ENCODE results near the gene HNRNPUL2. TPM values are rescaled to one million over a fixed set of nuclear protein-coding genes. Genes with fewer than 3 reads are reported as not detected.

The HNRNPUL2 gene
- total and polyA plus RNA-seq, 4 experiments from 2014 or later = 0.30 to 83.4 (median 41.4) TPM

DNA sequence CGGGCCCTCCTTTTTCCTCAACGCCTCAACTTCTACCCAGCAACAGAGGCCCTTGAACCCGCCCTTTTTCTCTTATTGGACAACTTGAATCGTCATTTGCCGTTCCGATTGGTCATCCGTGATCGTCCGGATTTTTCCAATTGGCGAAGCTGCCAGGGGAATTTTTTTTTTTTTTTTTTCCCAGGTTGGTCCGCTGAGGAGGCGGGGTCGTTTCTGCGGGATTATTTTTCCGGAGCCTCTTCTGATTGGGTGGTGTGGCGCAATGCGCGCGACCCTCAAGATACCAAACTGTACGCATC lies 564 bp upstream of the HNRNPUL2 start:
- H3K36me3 Mint-ChIP-seq = peaks cover 27 to 53% of the 10 kb centered on the region in 2 donors
- no peaks in the 10 kb centered on the region for H3K9me3 ChIP-seq (ENCODE audit: control insufficient read depth in 1 of 2, low read length in 2 of 2)
- H3K27me3 Mint-ChIP-seq = no peaks in the 10 kb centered on the region
- H3K9me3 Mint-ChIP-seq = peaks cover 0 to 2% (median 0%) of the 10 kb centered on the region in 8 donors
- no peaks in the 10 kb centered on the region for H3K27me3 ChIP-seq (ENCODE audit: insufficient read depth, low read length)
- H3K4me1 Mint-ChIP-seq = peaks cover 28 to 79% (median 45%) of the 10 kb centered on the region in 4 donors
- H3K4me3 Mint-ChIP-seq = peak overlapping the region; percentile 84 to 97 (median 94)
- H3K27ac ChIP-seq (ENCODE audit: low read depth, low read length) = peak overlapping the region; percentile 93
- intact Hi-C loops (cut with micrococcal nuclease) = loop anchor here (1.0 to 2.0 kb wide), 9 partner anchors 19 to 153 kb away; partner anchors contain the start of genes POLR2G, STX5, TAF6L and TEX54
- H3K4me3 ChIP-seq (ENCODE audit: low read length in 2 of 2) = peak overlapping the region; percentile 95 to 99
- peaks cover 15% of the 10 kb centered on the region for H3K36me3 ChIP-seq (ENCODE audit: insufficient read depth, low read length)
- H3K27ac Mint-ChIP-seq = peak overlapping the region; percentile 98 to 99 (median 99)
- peaks cover 45% of the 10 kb centered on the region for H3K4me1 ChIP-seq (ENCODE audit: insufficient read depth, low read length)
- ChIA-PET CTCF (ENCODE audit: partially characterized antibody) (interaction anchor here (0.8 to 3.3 kb wide), 10 partner anchors 16 to 153 kb away, joined by 3 to 21 read pairs (median 4); partner anchors contain the start of genes C11orf98, CSKMT, POLR2G and SLC3A2), POLR2A (ENCODE audit: partially characterized antibody) (interaction anchor here (0.7 to 15.3 kb wide), 45 partner anchors 9 to 1644 kb away, joined by 3 to 283 read pairs (median 9); partner anchors contain the start of genes B3GAT3, BSCL2, C11orf98 and CSKMT)
- peak; percentile 95 to 97 (median 95) for DNase-seq

DNA sequence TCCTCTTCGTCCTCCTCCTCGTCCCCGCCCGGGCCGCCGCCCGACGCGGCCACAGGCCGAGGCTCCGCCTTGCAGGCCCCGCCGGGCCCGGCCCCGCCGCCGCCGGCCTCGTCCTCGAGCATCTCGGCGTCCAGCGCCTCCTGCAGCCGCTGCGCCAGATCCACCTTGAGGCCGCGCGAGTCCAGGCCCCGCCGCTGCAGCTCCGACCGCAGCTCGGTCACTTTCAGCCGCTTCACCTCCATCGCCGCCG lies 417 bp downstream of the HNRNPUL2 start:
- Mint-ChIP-seq H3K9me3 (peaks cover 0 to 2% (median 0%) of the 10 kb centered on the region in 8 donors), H3K27me3 (no peaks in the 10 kb centered on the region), H3K27ac (peak overlapping the region in 6 of 7 donors; percentile 94 to 99 (median 99)), H3K4me1 (peaks cover 31 to 87% (median 53%) of the 10 kb centered on the region in 4 donors), H3K36me3 (peaks cover 36 to 61% of the 10 kb centered on the region in 2 donors), H3K4me3 (peak overlapping the region; percentile 84 to 98 (median 95))
- Histone ChIP-seq H3K27me3 (ENCODE audit: insufficient read depth, low read length) (no peaks in the 10 kb centered on the region), H3K9me3 (ENCODE audit: control insufficient read depth in 1 of 2, low read length in 2 of 2) (no peaks in the 10 kb centered on the region), H3K4me3 (ENCODE audit: low read length in 2 of 2) (peak overlapping the region in 1 of 2 donors; percentile 95), H3K27ac (ENCODE audit: low read depth, low read length) (peak overlapping the region; percentile 93), H3K4me1 (ENCODE audit: insufficient read depth, low read length) (peaks cover 52% of the 10 kb centered on the region), H3K36me3 (ENCODE audit: insufficient read depth, low read length) (peaks cover 24% of the 10 kb centered on the region)
- CTCF ChIA-PET (ENCODE audit: partially characterized antibody) = interaction anchor here (0.8 to 3.3 kb wide), 10 partner anchors 15 to 154 kb away, joined by 3 to 21 read pairs (median 4); partner anchors contain the start of genes C11orf98, CSKMT, POLR2G and SLC3A2
- DNase-seq = no peak
- intact Hi-C loops (cut with micrococcal nuclease) = loop anchor here (1.0 kb wide), 5 partner anchors 18 to 154 kb away; partner anchors contain the start of gene POLR2G
- POLR2A ChIA-PET (ENCODE audit: partially characterized antibody) = interaction anchor here (0.6 to 15.3 kb wide), 40 partner anchors 15 to 1365 kb away, joined by 3 to 283 read pairs (median 10); partner anchors contain the start of genes B3GAT3, BSCL2, C11orf98 and CSKMT

DNA sequence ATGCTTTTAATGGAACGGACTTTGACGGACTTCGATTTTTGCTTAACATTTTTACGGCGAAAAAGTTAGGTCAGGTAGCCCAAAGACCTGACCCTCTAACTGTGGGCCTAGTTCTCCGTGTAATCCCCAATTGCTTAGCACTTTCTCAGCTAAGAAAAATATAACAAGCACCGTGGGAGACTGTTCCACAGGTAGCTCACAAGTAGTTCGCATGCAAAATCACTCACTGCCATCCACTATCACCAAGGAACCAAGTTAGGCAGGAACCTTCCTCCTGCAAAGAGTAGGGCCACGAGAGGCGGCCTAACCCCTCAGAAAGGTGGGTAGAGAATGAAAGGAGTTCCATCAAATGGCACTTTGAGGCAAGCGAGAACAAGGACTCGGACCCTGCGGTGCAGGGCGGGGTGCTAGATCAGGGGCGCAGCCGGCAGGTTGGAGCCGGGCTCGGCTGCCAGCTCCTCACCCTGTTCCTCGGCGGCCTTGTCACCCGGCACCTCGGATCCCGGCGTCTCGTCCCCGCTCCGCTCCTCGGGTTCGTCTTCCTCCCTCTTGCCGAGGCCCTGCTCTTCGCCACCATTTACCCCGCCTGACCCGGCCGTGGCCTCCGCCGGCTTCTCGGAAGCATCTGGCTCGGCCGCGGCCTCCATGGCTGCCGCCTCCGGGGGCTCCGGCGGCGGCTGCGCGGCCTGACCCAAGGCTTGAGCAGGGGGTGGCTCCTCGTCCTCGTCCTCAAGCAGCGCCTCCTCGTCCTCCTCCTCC lies 922 bp downstream of the HNRNPUL2 start:
- intact Hi-C loops (cut with micrococcal nuclease) = no loop called here
- H3K4me3 ChIP-seq (ENCODE audit: low read length in 2 of 2) = peak overlapping the region; percentile 87 to 95
- ChIA-PET POLR2A (ENCODE audit: partially characterized antibody) (interaction anchor here (0.6 to 15.3 kb wide), 37 partner anchors 15 to 1364 kb away, joined by 3 to 283 read pairs (median 11); partner anchors contain the start of genes B3GAT3, BSCL2, C11orf98 and CSKMT), CTCF (ENCODE audit: partially characterized antibody) (interaction anchor here (0.8 to 3.3 kb wide), 8 partner anchors 12 to 135 kb away, joined by 3 to 21 read pairs (median 3); partner anchors contain the start of genes POLR2G, TMEM179B and TUT1)
- Mint-ChIP-seq H3K36me3 (peaks cover 41 to 67% of the 10 kb centered on the region in 2 donors), H3K9me3 (peaks cover 0 to 2% (median 0%) of the 10 kb centered on the region in 8 donors), H3K27me3 (no peaks in the 10 kb centered on the region), H3K27ac (peak overlapping the region; percentile 90 to 98 (median 94)), H3K4me3 (peak overlapping the region; percentile 84 to 98 (median 94)), H3K4me1 (peaks cover 31 to 89% (median 56%) of the 10 kb centered on the region in 4 donors)
- peak in 1 of 5 donors; percentile 47 for DNase-seq
- H3K27ac ChIP-seq (ENCODE audit: low read depth, low read length) = peak overlapping the region; percentile 93
- peaks cover 29% of the 10 kb centered on the region for H3K36me3 ChIP-seq (ENCODE audit: insufficient read depth, low read length)
- H3K9me3 ChIP-seq (ENCODE audit: control insufficient read depth in 1 of 2, low read length in 2 of 2) = no peaks in the 10 kb centered on the region
- H3K27me3 ChIP-seq (ENCODE audit: insufficient read depth, low read length) = no peaks in the 10 kb centered on the region
- peaks cover 54% of the 10 kb centered on the region for H3K4me1 ChIP-seq (ENCODE audit: insufficient read depth, low read length)

DNA sequence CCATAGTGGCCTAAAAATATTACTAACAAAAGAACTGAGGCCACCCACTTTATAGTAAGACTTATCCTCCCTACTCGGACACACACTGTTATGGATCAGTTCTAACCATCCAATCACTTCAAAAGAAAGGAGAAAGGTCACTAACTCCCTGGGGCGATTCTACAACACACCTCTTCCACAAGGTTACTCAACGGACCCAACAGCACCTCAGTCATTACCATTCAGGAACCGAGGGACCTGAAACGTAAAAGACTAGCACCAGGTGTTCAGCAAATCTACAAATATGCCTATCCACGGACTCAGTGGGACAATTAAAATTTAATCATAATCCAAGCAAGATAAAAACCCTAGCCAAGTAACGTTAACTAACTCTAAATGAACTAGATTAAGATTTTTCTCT lies 1.6 kb downstream of the HNRNPUL2 start:
- intact Hi-C loops (cut with micrococcal nuclease) = no loop called here
- Histone ChIP-seq H3K9me3 (ENCODE audit: control insufficient read depth in 1 of 2, low read length in 2 of 2) (no peaks in the 10 kb centered on the region), H3K27me3 (ENCODE audit: insufficient read depth, low read length) (no peaks in the 10 kb centered on the region), H3K4me3 (ENCODE audit: low read length in 2 of 2) (peak overlapping the region; percentile 87 to 95), H3K36me3 (ENCODE audit: insufficient read depth, low read length) (peaks cover 36% of the 10 kb centered on the region), H3K4me1 (ENCODE audit: insufficient read depth, low read length) (peaks cover 56% of the 10 kb centered on the region), H3K27ac (ENCODE audit: low read depth, low read length) (peak overlapping the region; percentile 93)
- Mint-ChIP-seq H3K27me3 (no peaks in the 10 kb centered on the region), H3K27ac (peak overlapping the region; percentile 90 to 98 (median 94)), H3K9me3 (peaks cover 0 to 2% (median 0%) of the 10 kb centered on the region in 8 donors), H3K4me1 (peaks cover 31 to 85% (median 56%) of the 10 kb centered on the region in 4 donors), H3K4me3 (peak overlapping the region; percentile 84 to 98 (median 94)), H3K36me3 (peaks cover 47 to 70% of the 10 kb centered on the region in 2 donors)
- ChIA-PET CTCF (ENCODE audit: partially characterized antibody) (interaction anchor here (0.8 to 1.0 kb wide), 3 partner anchors 11 to 132 kb away, joined by 3 read pairs; no protein-coding TSS in a partner anchor), POLR2A (ENCODE audit: partially characterized antibody) (interaction anchor here (0.6 to 15.3 kb wide), 19 partner anchors 14 to 166 kb away, joined by 3 to 283 read pairs (median 21); partner anchors contain the start of genes BSCL2, C11orf98, CSKMT and EEF1G)
- DNase-seq = no peak

DNA sequence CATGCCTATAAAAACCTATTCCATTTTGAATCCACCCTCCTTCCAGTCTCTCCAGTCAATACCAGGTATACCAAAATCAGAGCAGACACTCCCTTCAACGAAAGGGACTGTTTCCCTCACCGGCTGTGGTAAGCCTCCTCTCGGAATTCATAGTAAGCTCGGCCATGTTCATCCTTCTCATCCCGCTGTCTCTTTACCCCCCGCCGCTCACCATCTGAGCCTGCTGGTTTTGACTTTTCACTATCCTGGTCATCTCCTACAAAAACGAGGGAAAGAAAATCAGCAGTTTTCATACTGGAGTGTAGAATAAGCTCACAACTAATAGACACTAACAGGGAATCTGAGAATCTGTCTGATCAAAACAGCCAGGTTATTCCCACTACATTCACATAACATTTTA lies 3.1 kb downstream of the HNRNPUL2 start:
- peaks cover 49% of the 10 kb centered on the region for H3K36me3 ChIP-seq (ENCODE audit: insufficient read depth, low read length)
- peak overlapping the region; percentile 29 for H3K27ac ChIP-seq (ENCODE audit: low read depth, low read length)
- H3K4me1 ChIP-seq (ENCODE audit: insufficient read depth, low read length) = peaks cover 44% of the 10 kb centered on the region
- Mint-ChIP-seq H3K27ac (peak overlapping the region; percentile 29 to 98 (median 75)), H3K27me3 (no peaks in the 10 kb centered on the region), H3K4me1 (peaks cover 37 to 84% (median 58%) of the 10 kb centered on the region in 4 donors), H3K4me3 (peak overlapping the region; percentile 62 to 98 (median 94)), H3K36me3 (peaks cover 58 to 82% of the 10 kb centered on the region in 2 donors), H3K9me3 (peaks cover 0 to 2% (median 0%) of the 10 kb centered on the region in 8 donors)
- DNase-seq = no peak
- H3K4me3 ChIP-seq (ENCODE audit: low read length in 2 of 2) = peak overlapping the region in 1 of 2 donors; percentile 24
- CTCF ChIA-PET (ENCODE audit: partially characterized antibody) = interaction anchor here (0.6 to 2.4 kb wide), 4 partner anchors 8 to 299 kb away, joined by 3 to 9 read pairs (median 3); no protein-coding TSS in a partner anchor
- H3K9me3 ChIP-seq (ENCODE audit: control insufficient read depth in 1 of 2, low read length in 2 of 2) = no peaks in the 10 kb centered on the region
- H3K27me3 ChIP-seq (ENCODE audit: insufficient read depth, low read length) = no peaks in the 10 kb centered on the region
- POLR2A ChIA-PET (ENCODE audit: partially characterized antibody) = interaction anchor here (0.8 to 15.3 kb wide), 12 partner anchors 12 to 133 kb away, joined by 3 to 283 read pairs (median 6); partner anchors contain the start of genes BSCL2, C11orf98, CSKMT and GANAB
- intact Hi-C loops (cut with micrococcal nuclease) = no loop called here

DNA sequence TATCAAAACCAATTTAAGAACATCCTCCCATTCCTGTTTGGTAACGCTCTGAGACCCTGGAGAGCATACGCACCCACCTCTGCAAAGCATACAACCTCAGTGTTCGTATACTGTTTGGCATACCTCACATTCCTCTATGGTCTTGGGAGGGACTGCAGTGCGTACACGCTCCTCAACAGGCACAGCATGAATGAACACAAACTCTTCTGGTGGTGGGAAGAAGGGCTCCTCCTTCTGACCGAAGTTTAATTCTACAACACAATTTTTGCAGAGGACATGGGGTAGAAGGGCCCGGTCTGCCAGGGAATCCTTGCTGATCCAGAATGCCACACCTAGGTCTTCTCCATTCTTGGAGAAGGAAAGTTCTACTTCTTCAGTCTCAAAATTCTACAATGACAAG lies 5.3 kb downstream of the HNRNPUL2 start:
- peak overlapping the region in 6 of 7 donors; percentile 37 to 77 (median 72) for H3K27ac Mint-ChIP-seq

More for the DNA sequence above, 5.3 kb downstream of the HNRNPUL2 start:
- Histone ChIP-seq H3K9me3 (ENCODE audit: control insufficient read depth in 1 of 2, low read length in 2 of 2) (no peaks in the 10 kb centered on the region), H3K27me3 (ENCODE audit: insufficient read depth, low read length) (no peaks in the 10 kb centered on the region), H3K36me3 (ENCODE audit: insufficient read depth, low read length) (peaks cover 71% of the 10 kb centered on the region), H3K27ac (ENCODE audit: low read depth, low read length) (no peak overlapping the region), H3K4me1 (ENCODE audit: insufficient read depth, low read length) (peaks cover 44% of the 10 kb centered on the region), H3K4me3 (ENCODE audit: low read length in 2 of 2) (no peak overlapping the region)
- Mint-ChIP-seq H3K4me3 (no peak overlapping the region), H3K4me1 (peaks cover 36 to 75% (median 59%) of the 10 kb centered on the region in 4 donors), H3K27me3 (no peaks in the 10 kb centered on the region), H3K36me3 (peaks cover 66 to 76% of the 10 kb centered on the region in 2 donors), H3K9me3 (no peaks in the 10 kb centered on the region)
- intact Hi-C loops (cut with micrococcal nuclease) = no loop called here
- ChIA-PET POLR2A (ENCODE audit: partially characterized antibody) (interaction anchor here (15.3 kb wide), 1 partner anchor 10 kb away, joined by 283 read pairs; the partner anchor contains the start of genes BSCL2 and GNG3), CTCF (ENCODE audit: partially characterized antibody) (no interaction called here)
- no peak for DNase-seq
